Endothelial cell (in vitro differentiated cells): Measurements from ENCODE around the gene ATP2B1. TPM values are rescaled to one million over a fixed set of nuclear protein-coding genes. Genes with fewer than 3 reads are reported as not detected.

Experiments used
- DNase-seq: peaks from one replicate; pipeline ENCODE4 v3.0.0; 2021; ENCODE audit warnings: low spot score
- H3K27ac Mint-ChIP-seq: one replicate; pipeline ENCODE4 v1.8.0; 2021; ENCODE audit warnings: mixed read lengths, inconsistent platforms; ENCODE audit not compliant: unreplicated experiment
- H3K27me3 Mint-ChIP-seq: one replicate; pipeline ENCODE4 v1.8.0; 2021; ENCODE audit warnings: mild to moderate bottlenecking, moderate library complexity, mixed read lengths, inconsistent platforms; ENCODE audit not compliant: unreplicated experiment
- H3K36me3 Mint-ChIP-seq: one replicate; pipeline ENCODE4 v1.8.0; 2021; ENCODE audit warnings: mild to moderate bottlenecking, low read depth, mixed read lengths, inconsistent platforms; ENCODE audit not compliant: unreplicated experiment
- H3K4me1 Mint-ChIP-seq: one replicate; pipeline ENCODE4 v1.8.0; 2021; ENCODE audit warnings: mild to moderate bottlenecking, mixed read lengths, inconsistent platforms; ENCODE audit not compliant: unreplicated experiment
- H3K4me3 Mint-ChIP-seq: one replicate; pipeline ENCODE4 v1.8.0; 2021; ENCODE audit warnings: mild to moderate bottlenecking, mixed read lengths, inconsistent platforms; ENCODE audit not compliant: unreplicated experiment
- H3K9me3 Mint-ChIP-seq: one replicate; pipeline ENCODE4 v1.8.0; 2021; ENCODE audit warnings: mixed read lengths, inconsistent platforms; ENCODE audit not compliant: unreplicated experiment
- CTCF ChIP-seq: fragments of 200-600 bp; sonication (generic); IDR thresholded peaks from one replicate; pipeline ENCODE4 v1.5.0; 2021; ENCODE audit warnings: antibody characterized with exemption; ENCODE audit not compliant: unreplicated experiment
- total RNA-seq: library from RNA; stranded (reverse); fragmentation: NEBNext Ultra II Directional; extraction: Animal tissue kit (Norgen Biotek cat#: 25700); gene quantifications from one replicate; pipeline ENCODE4 v1.2.1, GENCODE V29; 2021; ENCODE audit not compliant: unreplicated experiment

ATP2B1 gene
- total RNA-seq, 1 donor from 2014 or later = 33.0 TPM

- peak; percentile 81 for TF ChIP-seq CTCF
- no peak overlapping the region for H3K4me3 Mint-ChIP-seq
- H3K27me3 Mint-ChIP-seq = no peaks in the 10 kb centered on the region
- peaks cover 16% of the 10 kb centered on the region for H3K4me1 Mint-ChIP-seq
- H3K9me3 Mint-ChIP-seq = no peaks in the 10 kb centered on the region
- H3K36me3 Mint-ChIP-seq = no peaks in the 10 kb centered on the region
- H3K27ac Mint-ChIP-seq = no peak overlapping the region
- DNase-seq = peak; percentile 72
These were observed 165.6 kb downstream of the ATP2B1 start for GRCh38 chr12:89542912-89543592.

- no peak for TF ChIP-seq CTCF
- Mint-ChIP-seq H3K4me3 (no peak overlapping the region), H3K27me3 (no peaks in the 10 kb centered on the region), H3K27ac (no peak overlapping the region), H3K36me3 (no peaks in the 10 kb centered on the region), H3K9me3 (no peaks in the 10 kb centered on the region), H3K4me1 (peaks cover 16% of the 10 kb centered on the region)
- no peak for DNase-seq
These were observed 166.4 kb downstream of the ATP2B1 start for GRCh38 chr12:89542236-89542635.

GRCh38 chr12:89540586-89540985, 168.1 kb downstream of the ATP2B1 start:
- Mint-ChIP-seq H3K4me1 (peaks cover 13% of the 10 kb centered on the region), H3K36me3 (no peaks in the 10 kb centered on the region), H3K27ac (no peak overlapping the region), H3K27me3 (no peaks in the 10 kb centered on the region), H3K9me3 (no peaks in the 10 kb centered on the region), H3K4me3 (no peak overlapping the region)
- no peak for DNase-seq
- TF ChIP-seq CTCF = no peak

GRCh38 chr12:89539426-89540223, 169.0 kb downstream of the ATP2B1 start:
- no peaks in the 10 kb centered on the region for H3K36me3 Mint-ChIP-seq
- no peak for DNase-seq
- H3K4me3 Mint-ChIP-seq = no peak overlapping the region
- H3K27ac Mint-ChIP-seq = no peak overlapping the region
- no peak for TF ChIP-seq CTCF
- H3K4me1 Mint-ChIP-seq = peaks cover 12% of the 10 kb centered on the region
- no peaks in the 10 kb centered on the region for H3K9me3 Mint-ChIP-seq
- no peaks in the 10 kb centered on the region for H3K27me3 Mint-ChIP-seq

- no peak for TF ChIP-seq CTCF
- Mint-ChIP-seq H3K4me3 (no peak overlapping the region), H3K27ac (no peak overlapping the region), H3K36me3 (no peaks in the 10 kb centered on the region), H3K4me1 (peaks cover 10% of the 10 kb centered on the region), H3K27me3 (peaks cover 1% of the 10 kb centered on the region), H3K9me3 (no peaks in the 10 kb centered on the region)
- DNase-seq = no peak
These were observed 169.7 kb downstream of the ATP2B1 start for GRCh38 chr12:89538897-89539296.
